GM13976 (cell line): ENCODE results near the gene CFAP126.
A peak's percentile ranks its signal among the peaks of the same experiment; 100 is the strongest.
"Not testable (repeated sequence)": the region's sequence is repeated elsewhere in the genome, so short reads cannot be mapped to it uniquely, and the experiment has no call there.

ENCODE experiments used
- DNase-seq: peaks from one replicate; pipeline ENCODE4 v3.0.0; 2012; ENCODE audit warnings: low spot score
- in situ Hi-C: fragments of 300-500 bp; cut with MboI; formaldehyde crosslinking; loops from one replicate; pipeline ENCODE4 v1.12.0; 2022; ENCODE audit warnings: low sequenced_read_pairs, mixed read lengths, inconsistent platforms; ENCODE audit not compliant: unreplicated experiment
- TF ChIP-seq, protein P1 (sequence below): IDR thresholded peaks from 2 replicates; pipeline ENCODE4 v1.5.1; 2012; ENCODE audit warnings: borderline replicate concordance, mild to moderate bottlenecking; ENCODE audit not compliant: insufficient read depth; ENCODE audit errors: extremely low read depth, missing control alignments, control extremely low read depth

CFAP126 gene

DNA sequence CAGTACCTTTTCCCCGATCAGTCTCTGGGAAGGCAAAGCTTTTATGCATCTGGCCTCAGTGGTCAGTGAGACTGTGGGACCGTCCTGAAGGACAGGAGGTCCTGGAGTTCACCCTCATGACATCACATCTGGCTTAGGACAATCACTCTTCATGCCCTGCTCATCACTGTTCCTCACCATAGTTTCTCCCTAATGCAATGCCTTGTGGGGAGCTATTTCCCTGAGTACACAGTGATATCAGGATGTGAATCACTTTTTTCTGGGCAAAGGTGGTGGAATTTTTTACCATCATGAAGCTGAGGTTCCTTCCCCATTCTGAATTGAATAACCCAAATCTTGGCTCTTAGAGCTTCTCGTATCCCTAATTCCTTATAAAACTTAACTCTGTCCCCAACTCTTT lies 34.8 kb upstream of the CFAP126 start:
- no peak for DNase-seq
- TF ChIP-seq, protein P1, sequence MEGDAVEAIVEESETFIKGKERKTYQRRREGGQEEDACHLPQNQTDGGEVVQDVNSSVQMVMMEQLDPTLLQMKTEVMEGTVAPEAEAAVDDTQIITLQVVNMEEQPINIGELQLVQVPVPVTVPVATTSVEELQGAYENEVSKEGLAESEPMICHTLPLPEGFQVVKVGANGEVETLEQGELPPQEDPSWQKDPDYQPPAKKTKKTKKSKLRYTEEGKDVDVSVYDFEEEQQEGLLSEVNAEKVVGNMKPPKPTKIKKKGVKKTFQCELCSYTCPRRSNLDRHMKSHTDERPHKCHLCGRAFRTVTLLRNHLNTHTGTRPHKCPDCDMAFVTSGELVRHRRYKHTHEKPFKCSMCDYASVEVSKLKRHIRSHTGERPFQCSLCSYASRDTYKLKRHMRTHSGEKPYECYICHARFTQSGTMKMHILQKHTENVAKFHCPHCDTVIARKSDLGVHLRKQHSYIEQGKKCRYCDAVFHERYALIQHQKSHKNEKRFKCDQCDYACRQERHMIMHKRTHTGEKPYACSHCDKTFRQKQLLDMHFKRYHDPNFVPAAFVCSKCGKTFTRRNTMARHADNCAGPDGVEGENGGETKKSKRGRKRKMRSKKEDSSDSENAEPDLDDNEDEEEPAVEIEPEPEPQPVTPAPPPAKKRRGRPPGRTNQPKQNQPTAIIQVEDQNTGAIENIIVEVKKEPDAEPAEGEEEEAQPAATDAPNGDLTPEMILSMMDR = no peak
- in situ Hi-C loops = no loop called here

DNA sequence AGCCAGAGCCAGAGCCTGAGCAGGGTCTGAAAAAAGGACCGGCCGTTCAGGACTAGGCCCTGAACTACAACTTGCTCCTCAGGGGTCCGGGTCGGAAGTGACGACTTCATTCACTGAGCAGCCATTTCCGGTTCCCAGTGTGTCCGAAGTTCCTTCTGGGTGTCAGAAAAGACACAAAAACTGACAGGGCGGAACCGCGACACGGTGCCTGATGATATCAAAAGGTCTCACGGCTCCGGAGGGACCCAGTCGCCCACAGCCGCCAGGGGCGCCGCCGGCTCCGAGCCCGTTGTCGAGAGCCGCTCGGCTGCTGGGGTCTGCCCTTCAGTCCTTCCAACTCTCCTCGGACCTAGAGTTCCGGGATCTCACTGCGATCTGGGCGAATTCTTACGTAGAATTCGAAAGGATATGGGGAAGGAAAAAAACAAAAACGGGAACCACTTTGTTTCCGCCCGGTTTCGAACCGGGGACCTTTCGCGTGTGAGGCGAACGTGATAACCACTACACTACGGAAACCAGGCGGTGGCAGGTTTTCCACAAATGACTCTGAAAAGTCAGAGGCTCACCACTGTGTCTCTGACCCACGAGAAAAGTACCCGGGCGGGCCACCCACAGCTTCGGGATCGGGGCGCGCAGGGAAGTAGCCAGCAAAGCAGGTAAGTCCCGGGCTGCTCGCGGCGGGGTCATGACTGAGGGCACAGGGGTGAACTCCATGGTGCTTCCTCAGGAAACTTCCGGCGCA lies 31.8 kb upstream of the CFAP126 start:
- in situ Hi-C loops = no loop called here
- TF ChIP-seq, protein P1 = no peak
- DNase-seq = peak; percentile 85

DNA sequence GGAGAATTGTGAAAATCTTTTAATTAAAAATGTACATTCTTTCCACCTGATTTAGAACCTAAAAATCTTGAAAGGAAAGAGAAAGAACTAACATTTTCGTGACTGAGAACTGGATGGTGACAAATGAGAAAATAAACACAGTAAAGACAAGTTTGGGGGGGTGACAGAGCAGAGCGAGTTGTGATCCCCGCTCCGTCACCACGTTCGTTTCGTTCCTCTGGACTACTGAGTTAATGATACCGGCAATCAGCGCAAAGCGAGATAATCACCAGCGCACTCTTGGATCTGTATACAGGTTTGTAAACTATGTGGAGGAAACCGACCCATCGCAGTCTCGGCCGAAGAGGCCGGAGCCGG lies 31.2 kb upstream of the CFAP126 start:
- DNase-seq = no peak
- in situ Hi-C loops = no loop called here

DNA sequence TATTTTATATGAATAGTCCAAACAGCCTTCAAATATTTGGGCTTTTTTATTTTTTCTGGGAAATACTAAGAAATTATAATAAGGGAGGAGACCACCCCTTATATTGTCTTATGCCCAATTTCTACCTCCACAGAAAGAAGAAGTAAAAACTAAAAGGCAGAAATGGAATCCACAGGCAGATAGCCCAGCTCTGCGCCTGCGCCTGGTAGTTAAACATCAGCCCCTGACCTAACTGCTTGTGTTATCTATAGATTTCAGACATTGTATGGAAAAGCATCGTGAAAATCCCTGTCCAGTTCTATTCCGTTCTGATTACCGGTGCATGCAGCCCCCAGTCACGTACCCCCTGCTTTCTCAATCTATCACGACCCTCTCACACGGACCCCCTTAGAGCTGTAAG lies 29.4 kb upstream of the CFAP126 start:
- in situ Hi-C loops, DNase-seq: not testable (repeated sequence)

More for the DNA sequence above, 31.2 kb upstream of the CFAP126 start:
- TF ChIP-seq, protein P1 = no peak

DNA sequence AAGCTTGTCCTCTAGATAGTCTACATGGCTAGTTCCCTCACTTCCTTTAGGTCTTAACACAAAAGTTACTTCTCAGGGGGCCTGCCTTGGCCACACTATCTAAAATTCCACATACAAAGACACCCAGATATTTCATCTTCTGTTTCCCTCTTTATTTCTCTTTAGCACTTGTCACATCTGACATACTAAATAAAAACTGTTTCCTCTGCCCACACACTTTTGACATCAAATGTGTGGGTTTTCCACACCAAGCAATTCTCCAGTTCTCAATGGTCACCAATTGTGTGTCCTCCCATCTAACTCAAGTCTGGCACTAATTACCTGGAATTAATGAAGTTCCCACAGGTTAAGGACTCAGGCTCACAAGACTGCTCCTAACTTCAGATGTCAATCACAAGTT lies 25.5 kb upstream of the CFAP126 start:
- DNase-seq = no peak
- TF ChIP-seq, protein P1 = no peak
- in situ Hi-C loops = no loop called here

DNA sequence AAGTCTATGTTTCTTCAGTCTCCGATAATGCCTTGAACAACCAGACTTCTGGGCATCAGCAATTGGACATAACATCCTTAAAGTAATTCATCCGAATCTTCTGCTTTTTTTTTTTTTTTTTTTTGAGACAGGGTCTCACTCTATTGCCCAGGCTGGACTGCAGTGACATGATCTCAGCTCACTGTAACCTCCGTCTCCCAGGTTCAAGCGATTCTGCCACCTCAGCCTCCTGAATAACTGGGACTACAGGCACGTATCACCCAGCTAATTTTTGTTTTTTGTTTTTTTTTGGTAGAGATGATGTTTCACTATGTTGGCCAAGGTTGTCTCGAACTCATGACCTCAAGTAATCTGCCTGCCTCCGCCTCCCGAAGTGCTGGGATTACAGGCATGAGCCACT lies 23.9 kb upstream of the CFAP126 start:
- in situ Hi-C loops = no loop called here
- TF ChIP-seq, protein P1 = no peak
- no peak for DNase-seq

DNA sequence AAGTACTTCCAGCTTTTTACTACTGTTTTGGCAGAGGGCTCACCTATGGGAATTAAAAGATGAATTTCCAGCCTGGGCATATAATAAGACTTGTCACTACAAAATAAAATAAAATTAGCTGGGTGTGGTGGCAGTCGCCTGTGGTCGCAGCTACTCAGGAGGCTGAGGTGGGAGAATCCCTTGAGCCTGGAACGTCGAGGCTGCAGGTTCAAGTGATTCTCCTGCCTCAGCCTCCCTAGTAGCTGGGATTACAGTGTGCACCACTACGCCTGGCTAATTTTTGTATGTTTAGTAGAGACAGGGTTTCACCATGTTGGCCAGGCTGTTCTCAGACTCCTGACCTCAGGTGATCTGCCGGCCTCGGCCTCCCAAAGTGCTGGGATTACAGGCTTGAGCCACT lies 23.5 kb upstream of the CFAP126 start:
- DNase-seq, in situ Hi-C loops: not testable (repeated sequence)

DNA sequence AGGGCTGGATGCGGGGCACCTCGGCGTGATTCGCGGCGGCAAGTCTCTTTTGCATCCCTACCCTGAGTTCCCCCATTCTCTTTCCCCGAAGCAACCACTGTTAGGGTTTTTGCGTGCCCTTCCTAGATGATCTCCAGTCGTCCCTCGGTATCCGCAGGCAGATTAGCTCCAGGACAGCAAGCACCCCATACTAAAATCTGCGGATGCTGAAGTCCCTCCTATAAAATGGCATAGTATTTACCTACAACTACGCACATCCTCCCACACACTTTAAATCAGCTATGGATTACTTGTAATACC lies 22.8 kb upstream of the CFAP126 start:
- peak; percentile 33 for DNase-seq

More for the DNA sequence above, 22.8 kb upstream of the CFAP126 start:
- in situ Hi-C loops = no loop called here
- TF ChIP-seq, protein P1 = no peak
